Measurements from ENCODE around the gene NFIX. TPM values are rescaled to one million over a fixed set of nuclear protein-coding genes. Genes with fewer than 3 reads are reported as not detected.

Gene NFIX
- polyA plus RNA-seq, 3 donors: 0.25 to 3.7 (median 0.90) TPM

DNA sequence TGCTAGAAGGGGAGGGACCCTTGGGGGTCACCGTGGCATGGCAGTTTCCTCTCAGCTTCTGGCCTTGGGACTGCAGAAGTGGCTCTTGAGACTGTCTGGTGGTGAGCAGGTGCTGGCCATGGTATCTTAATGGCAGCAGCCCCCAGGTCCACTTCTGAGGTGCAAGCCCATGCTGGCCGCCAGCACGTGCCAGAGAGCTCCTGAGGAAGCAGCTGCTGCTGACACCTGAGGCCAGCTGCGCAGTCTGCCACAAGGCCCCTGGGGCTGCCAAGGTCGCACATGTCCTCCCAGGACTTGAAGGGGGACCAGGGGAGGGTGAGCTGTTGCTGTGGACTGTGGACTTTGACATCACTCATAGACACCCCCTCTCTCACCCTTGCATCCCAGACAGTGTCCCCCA lies 48.0 kb downstream of the NFIX start:
- no peaks in the 10 kb centered on the region for H3K9me3 Mint-ChIP-seq
- H3K36me3 ChIP-seq (replicated peaks in 1 of 2; ENCODE audit: control insufficient read depth in 1 of 2, insufficient read depth in 2 of 2, low read length in 2 of 2): no peaks in the 10 kb centered on the region
- H3K4me1 Mint-ChIP-seq: peaks cover 4% of the 10 kb centered on the region
- whole genome bisulfite sequencing (ENCODE audit: insufficient coverage): 38% methylated on average over 3 of the region's 5 CpGs
- H3K27ac Mint-ChIP-seq: no peak overlapping the region
- peaks cover 0 to 1% (median 0%) of the 10 kb centered on the region in 3 donors for H3K27me3 Mint-ChIP-seq (ENCODE audit: low read depth in 3 of 3)
- H3K4me3 ChIP-seq (replicated peaks in 1 of 3; ENCODE audit: low read depth in 2 of 3, low read length in 3 of 3): no peak overlapping the region
- no peaks in the 10 kb centered on the region for H4K20me1 ChIP-seq (ENCODE audit: insufficient read depth, low read length)
- no peak overlapping the region for H3K4me3 Mint-ChIP-seq
- H3K4me1 ChIP-seq (ENCODE audit: control insufficient read depth in 1 of 2, insufficient read depth in 2 of 2, low read length in 2 of 2): no peaks in the 10 kb centered on the region
- no peak overlapping the region for H2AFZ ChIP-seq (ENCODE audit: insufficient read depth, low read depth, low read length, poor library complexity, severe bottlenecking)
- H3K27ac ChIP-seq (ENCODE audit: low read depth in 1 of 2, low read length in 2 of 2): no peak overlapping the region
- H3K27me3 ChIP-seq (ENCODE audit: control insufficient read depth in 2 of 2, insufficient read depth in 2 of 2, low read length in 2 of 2): no peaks in the 10 kb centered on the region
- no peaks in the 10 kb centered on the region for H3K79me2 ChIP-seq (ENCODE audit: insufficient read depth, low read length)
- H3K36me3 Mint-ChIP-seq: no peaks in the 10 kb centered on the region
- no peaks in the 10 kb centered on the region for H3K9me3 ChIP-seq (replicated peaks in 1 of 2; ENCODE audit: control insufficient read depth in 1 of 2, insufficient read depth in 1 of 2, low read length in 2 of 2)
- no peak for DNase-seq
- TF ChIP-seq, protein P1, sequence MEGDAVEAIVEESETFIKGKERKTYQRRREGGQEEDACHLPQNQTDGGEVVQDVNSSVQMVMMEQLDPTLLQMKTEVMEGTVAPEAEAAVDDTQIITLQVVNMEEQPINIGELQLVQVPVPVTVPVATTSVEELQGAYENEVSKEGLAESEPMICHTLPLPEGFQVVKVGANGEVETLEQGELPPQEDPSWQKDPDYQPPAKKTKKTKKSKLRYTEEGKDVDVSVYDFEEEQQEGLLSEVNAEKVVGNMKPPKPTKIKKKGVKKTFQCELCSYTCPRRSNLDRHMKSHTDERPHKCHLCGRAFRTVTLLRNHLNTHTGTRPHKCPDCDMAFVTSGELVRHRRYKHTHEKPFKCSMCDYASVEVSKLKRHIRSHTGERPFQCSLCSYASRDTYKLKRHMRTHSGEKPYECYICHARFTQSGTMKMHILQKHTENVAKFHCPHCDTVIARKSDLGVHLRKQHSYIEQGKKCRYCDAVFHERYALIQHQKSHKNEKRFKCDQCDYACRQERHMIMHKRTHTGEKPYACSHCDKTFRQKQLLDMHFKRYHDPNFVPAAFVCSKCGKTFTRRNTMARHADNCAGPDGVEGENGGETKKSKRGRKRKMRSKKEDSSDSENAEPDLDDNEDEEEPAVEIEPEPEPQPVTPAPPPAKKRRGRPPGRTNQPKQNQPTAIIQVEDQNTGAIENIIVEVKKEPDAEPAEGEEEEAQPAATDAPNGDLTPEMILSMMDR (IDR thresholded peaks at IDR 0.05): no peak
- H3K9ac ChIP-seq (ENCODE audit: insufficient read depth, low read length, poor library complexity, severe bottlenecking): no peak overlapping the region
- intact Hi-C loops (cut with micrococcal nuclease): no loop called here
- no peak overlapping the region for H3K4me2 ChIP-seq (replicated peaks; ENCODE audit: extremely low read depth, low read length, poor library complexity, severe bottlenecking)

DNA sequence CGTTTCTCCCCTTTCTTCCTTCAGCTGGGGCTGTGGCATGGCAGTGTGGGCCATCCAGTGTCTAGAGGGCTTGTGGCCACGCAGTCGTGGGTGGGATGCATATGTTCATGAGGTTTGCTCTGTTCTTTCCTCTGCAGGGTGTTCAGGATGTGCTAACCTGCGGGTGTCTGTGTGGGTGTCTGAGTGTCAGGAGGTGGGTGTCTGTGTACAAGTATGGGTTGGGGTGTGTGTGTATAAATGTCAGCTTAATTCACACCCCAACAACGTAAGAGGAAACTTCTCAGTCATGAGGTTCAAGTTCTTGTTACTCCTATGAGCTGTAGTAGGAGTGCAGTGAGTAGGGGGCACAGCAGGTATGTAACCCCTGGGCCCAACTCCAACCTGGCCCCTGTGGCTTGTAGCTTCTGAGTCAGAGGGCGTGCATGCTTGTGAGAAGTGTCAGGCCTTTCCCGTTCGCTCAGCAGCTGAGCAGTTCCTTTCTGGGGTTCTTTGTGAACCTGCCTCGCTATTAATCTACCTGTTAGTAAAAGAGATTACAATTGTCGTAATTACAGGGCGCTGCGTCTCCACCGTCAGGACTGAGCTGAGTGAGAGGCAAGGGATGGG lies 49.1 kb downstream of the NFIX start:
- Histone ChIP-seq H3K79me2 (ENCODE audit: insufficient read depth, low read length) (no peaks in the 10 kb centered on the region), H3K27ac (ENCODE audit: low read depth in 1 of 2, low read length in 2 of 2) (no peak overlapping the region), H3K27me3 (ENCODE audit: control insufficient read depth in 2 of 2, insufficient read depth in 2 of 2, low read length in 2 of 2) (no peaks in the 10 kb centered on the region), H4K20me1 (ENCODE audit: insufficient read depth, low read length) (no peaks in the 10 kb centered on the region), H3K4me1 (ENCODE audit: control insufficient read depth in 1 of 2, insufficient read depth in 2 of 2, low read length in 2 of 2) (no peaks in the 10 kb centered on the region), H3K4me3 (replicated peaks in 1 of 3; ENCODE audit: low read depth in 2 of 3, low read length in 3 of 3) (no peak overlapping the region), H2AFZ (ENCODE audit: insufficient read depth, low read depth, low read length, poor library complexity, severe bottlenecking) (no peak overlapping the region), H3K9ac (ENCODE audit: insufficient read depth, low read length, poor library complexity, severe bottlenecking) (no peak overlapping the region), H3K4me2 (replicated peaks; ENCODE audit: extremely low read depth, low read length, poor library complexity, severe bottlenecking) (no peak overlapping the region), H3K9me3 (replicated peaks in 1 of 2; ENCODE audit: control insufficient read depth in 1 of 2, insufficient read depth in 1 of 2, low read length in 2 of 2) (no peaks in the 10 kb centered on the region), H3K36me3 (replicated peaks in 1 of 2; ENCODE audit: control insufficient read depth in 1 of 2, insufficient read depth in 2 of 2, low read length in 2 of 2) (no peaks in the 10 kb centered on the region)
- Mint-ChIP-seq H3K27me3 (ENCODE audit: low read depth in 3 of 3) (peaks cover 0 to 1% (median 0%) of the 10 kb centered on the region in 3 donors), H3K27ac (no peak overlapping the region), H3K36me3 (no peaks in the 10 kb centered on the region), H3K9me3 (no peaks in the 10 kb centered on the region), H3K4me1 (peaks cover 4% of the 10 kb centered on the region), H3K4me3 (no peak overlapping the region)
- intact Hi-C loops (cut with micrococcal nuclease): no loop called here
- 86% methylated on average over 9 of the region's 13 CpGs for WGBS (ENCODE audit: insufficient coverage)
- no peak for DNase-seq
- TF ChIP-seq, protein P1 (IDR thresholded peaks at IDR 0.05): no peak
